MM.1S (cell line): Measurements from ENCODE around the gene WDR70.

ENCODE experiments used
- CTCF ChIP-seq: fragments of 300-600 bp; sonication (generic); IDR thresholded peaks from 2 replicates; pipeline ENCODE4 v1.5.1; 2016; ENCODE audit warnings: antibody characterized with exemption, low read length, mixed read lengths
- EZH2 ChIP-seq: fragments of 300-600 bp; sonication (generic); optimal IDR thresholded peaks from 2 replicates; pipeline ENCODE3; 2017; ENCODE audit warnings: low read depth, mild to moderate bottlenecking, antibody characterized with exemption, low read length, mixed read lengths
- EZH2phosphoT487 ChIP-seq: fragments of 300-600 bp; sonication (generic); IDR thresholded peaks from 2 replicates; pipeline ENCODE4 v1.6.1; 2018; ENCODE audit warnings: antibody characterized with exemption, low read length

GRCh38 chr5:37736397-37736796, 357.3 kb downstream of the WDR70 start:
- TF ChIP-seq EZH2 (no peak), CTCF (no peak), EZH2phosphoT487 (no peak)
